H9 (cell line): ENCODE data around the gene COG3. TPM values are rescaled to one million over a fixed set of nuclear protein-coding genes. Genes with fewer than 3 reads are reported as not detected.

ENCODE experiments used
- DNase-seq: peaks from one replicate; pipeline ENCODE4 v3.0.0-alpha.2; 2017
- H2AFZ ChIP-seq: one replicate; pipeline ENCODE4 v1.6.1; 2013; ENCODE audit warnings: mild to moderate bottlenecking, low read length, control low read depth, moderate library complexity
- H2AK5ac ChIP-seq: 2 replicates; pipeline ENCODE4 v1.6.1; 2013; ENCODE audit warnings: low read length, control low read depth, mixed read lengths; ENCODE audit not compliant: insufficient read length
- H2BK120ac ChIP-seq: one replicate; pipeline ENCODE4 v1.6.1; 2013; ENCODE audit warnings: low read depth, mild to moderate bottlenecking, low read length, control low read depth, inconsistent platforms; ENCODE audit not compliant: poor library complexity, severe bottlenecking
- H2BK12ac ChIP-seq: 2 replicates; pipeline ENCODE4 v1.6.1; 2013; ENCODE audit warnings: low read length, control low read depth, mixed read lengths, low read depth; ENCODE audit not compliant: insufficient read length
- H2BK15ac ChIP-seq: 2 replicates; pipeline ENCODE4 v1.6.1; 2013; ENCODE audit warnings: low read depth, low read length, control low read depth
- H2BK20ac ChIP-seq: one replicate; pipeline ENCODE4 v1.6.1; 2013; ENCODE audit warnings: low read depth, mild to moderate bottlenecking, low read length, control low read depth, inconsistent platforms; ENCODE audit not compliant: poor library complexity, severe bottlenecking
- H2BK5ac ChIP-seq: 2 replicates; pipeline ENCODE4 v1.6.1; 2013; ENCODE audit warnings: low read length, control low read depth, mixed read lengths; ENCODE audit not compliant: insufficient read length
- H3K14ac ChIP-seq: 2 replicates; pipeline ENCODE4 v1.6.1; 2013; ENCODE audit warnings: low read length, control low read depth; ENCODE audit not compliant: insufficient read depth
- H3K18ac ChIP-seq: 2 replicates; pipeline ENCODE4 v1.6.1; 2013; ENCODE audit warnings: low read depth, mild to moderate bottlenecking, mixed read lengths, low read length, control low read depth; ENCODE audit not compliant: insufficient read length
- H3K23ac ChIP-seq: 2 replicates; pipeline ENCODE4 v1.6.1; 2013; ENCODE audit warnings: low read length, control low read depth, mixed read lengths, low read depth; ENCODE audit not compliant: insufficient read length
- H3K23me2 ChIP-seq: 2 replicates; pipeline ENCODE4 v1.6.1; 2013; ENCODE audit warnings: low read depth, mild to moderate bottlenecking, mixed read lengths, low read length, control low read depth; ENCODE audit not compliant: insufficient read length, poor library complexity, severe bottlenecking
- H3K27ac ChIP-seq: 2 replicates; pipeline ENCODE4 v1.5.1; 2013; ENCODE audit warnings: low read length, control low read depth, mixed read lengths, low read depth; ENCODE audit not compliant: insufficient read length
- H3K27me3 ChIP-seq: 2 replicates; pipeline ENCODE4 v1.6.1; 2013; ENCODE audit warnings: low read length, control low read depth, inconsistent platforms; ENCODE audit not compliant: insufficient read depth
- H3K4ac ChIP-seq: 2 replicates; pipeline ENCODE4 v1.6.1; 2013; ENCODE audit warnings: low read depth, mild to moderate bottlenecking, control low read depth, inconsistent platforms, low read length, moderate library complexity
- H3K4me1 ChIP-seq: 2 replicates; pipeline ENCODE4 v1.6.1; 2013; ENCODE audit warnings: low read length, control low read depth, inconsistent platforms; ENCODE audit not compliant: insufficient read depth
- H3K4me2 ChIP-seq: 2 replicates; pipeline ENCODE4 v1.6.1; 2013; ENCODE audit warnings: low read length, control low read depth, mixed read lengths; ENCODE audit not compliant: insufficient read length, insufficient read depth
- H3K56ac ChIP-seq: 2 replicates; pipeline ENCODE4 v1.6.1; 2013; ENCODE audit warnings: low read depth, mild to moderate bottlenecking, mixed read lengths, low read length, control low read depth; ENCODE audit not compliant: insufficient read length
- H3K79me1 ChIP-seq: 2 replicates; pipeline ENCODE4 v1.6.1; 2013; ENCODE audit warnings: low read depth, mild to moderate bottlenecking, moderate library complexity, low read length, control low read depth, inconsistent platforms; ENCODE audit not compliant: insufficient read depth, poor library complexity, severe bottlenecking
- H3K79me2 ChIP-seq: 2 replicates; pipeline ENCODE4 v1.6.1; 2013; ENCODE audit warnings: low read length, control low read depth, inconsistent platforms; ENCODE audit not compliant: insufficient read depth
- H3K9ac ChIP-seq: 2 replicates; pipeline ENCODE4 v1.6.1; 2013; ENCODE audit warnings: low read length, control low read depth, mixed read lengths; ENCODE audit not compliant: insufficient read length; ENCODE audit errors: extremely low read depth
- H3K9me3 ChIP-seq: one replicate; pipeline ENCODE4 v1.6.1; 2013; ENCODE audit warnings: low read depth, low read length, inconsistent platforms; ENCODE audit not compliant: control insufficient read depth
- H3T11ph ChIP-seq: one replicate; pipeline ENCODE4 v1.6.1; 2013; ENCODE audit warnings: mild to moderate bottlenecking, low read length, control low read depth, inconsistent platforms
- H4K20me1 ChIP-seq: one replicate; pipeline ENCODE4 v1.6.1; 2013; ENCODE audit not compliant: control insufficient read depth, insufficient read length, insufficient read depth
- H4K5ac ChIP-seq: 2 replicates; pipeline ENCODE4 v1.6.1; 2013; ENCODE audit warnings: low read depth, mild to moderate bottlenecking, mixed read lengths, low read length, control low read depth; ENCODE audit not compliant: insufficient read length
- H4K8ac ChIP-seq: replicated peaks from 2 replicates; pipeline ENCODE4 v1.6.1; 2013; ENCODE audit warnings: low read length, control low read depth, mixed read lengths, low read depth; ENCODE audit not compliant: insufficient read length
- H4K91ac ChIP-seq: 2 replicates; pipeline ENCODE4 v1.6.1; 2013; ENCODE audit warnings: low read depth, mild to moderate bottlenecking, moderate library complexity, mixed read lengths, low read length, control low read depth; ENCODE audit not compliant: insufficient read length
- H3K27ac Mint-ChIP-seq, 3 experiments: 2 replicates in 2 of 3; 3 replicates in 1 of 3; pipeline ENCODE4 v1.8.0; 2020 to 2021; ENCODE audit warnings: mixed read lengths in 3 of 3, mild to moderate bottlenecking in 1 of 3, moderate library complexity in 1 of 3
- H3K27me3 Mint-ChIP-seq: 2 replicates; pipeline ENCODE4 v1.8.0; 2021; ENCODE audit warnings: low read depth, mild to moderate bottlenecking, moderate library complexity, mixed read lengths
- H3K36me3 Mint-ChIP-seq, 3 experiments: 2 replicates in 2 of 3; 3 replicates in 1 of 3; pipeline ENCODE4 v1.8.0; 2020 to 2021; ENCODE audit warnings: low read depth in 3 of 3, mixed read lengths in 3 of 3; ENCODE audit not compliant: insufficient read depth in 1 of 3
- H3K4me1 Mint-ChIP-seq, 2 experiments: 2 replicates each; pipeline ENCODE4 v1.8.0; 2020; ENCODE audit warnings: mixed read lengths in 2 of 2
- H3K4me3 Mint-ChIP-seq, 2 experiments: 2 replicates in 1 of 2; 3 replicates in 1 of 2; pipeline ENCODE4 v1.8.0; 2020 to 2021; ENCODE audit warnings: mild to moderate bottlenecking in 2 of 2, mixed read lengths in 2 of 2, moderate library complexity in 1 of 2
- H3K9me3 Mint-ChIP-seq, 2 experiments: 2 replicates in 1 of 2; 3 replicates in 1 of 2; pipeline ENCODE4 v1.8.0; 2020; ENCODE audit warnings: mild to moderate bottlenecking in 2 of 2, mixed read lengths in 2 of 2, moderate library complexity in 1 of 2
- WGBS: extraction: QIAGEN DNeasy Blood & Tissue Kit; methylation state at CpG from one replicate; pipeline ENCODE4 v1.1.7; 2013; ENCODE audit warnings: missing lambda C conversion rate, low lambda C conversion rate, mixed read lengths; ENCODE audit not compliant: insufficient read length; ENCODE audit errors: extremely low coverage; 5-methylcytosine and 5-hydroxymethylcytosine counted together
- total RNA-seq: library from RNA; stranded (reverse); gene quantifications from 2 replicates; pipeline ENCODE4 v1.2.1, GENCODE V29; 2021
- TF ChIP-seq, protein P1 (sequence below): fragments of 200-600 bp; sonication (generic); conservative IDR thresholded peaks from 3 replicates; pipeline ENCODE4 v1.8.0; 2021; ENCODE audit warnings: antibody characterized with exemption, mild to moderate bottlenecking

The COG3 gene
- total RNA-seq, 1 experiment from 2014 or later = 16.5 TPM

DNA sequence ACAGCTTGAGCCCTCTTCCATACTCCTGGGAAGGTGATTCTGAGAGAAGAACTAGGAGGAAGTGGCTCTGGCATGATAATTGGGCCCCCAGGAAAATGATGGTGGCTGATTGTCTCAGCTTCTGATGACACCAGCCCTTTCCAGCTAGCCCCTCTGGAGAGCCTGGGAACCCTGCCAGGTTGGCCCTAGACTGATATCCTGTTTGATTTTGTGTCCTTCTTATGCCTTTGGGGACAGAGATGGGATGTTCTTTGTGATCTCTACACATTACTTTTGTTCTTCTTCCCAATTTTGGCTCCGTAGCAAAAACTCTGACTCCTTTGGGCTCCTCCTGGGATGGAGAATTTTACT is 111.1 kb downstream of the COG3 start:
- Histone ChIP-seq H2AFZ (no peak overlapping the region), H3K23me2 (no peaks in the 10 kb centered on the region), H3T11ph (no peak overlapping the region), H2BK15ac (no peak overlapping the region), H3K18ac (no peak overlapping the region), H3K4me2 (no peak overlapping the region), H3K23ac (no peak overlapping the region), H3K27me3 (no peaks in the 10 kb centered on the region; the same call in 1 of the 2 replicates), H3K79me2 (no peaks in the 10 kb centered on the region), H2BK5ac (no peak overlapping the region), H3K79me1 (no peaks in the 10 kb centered on the region), H4K91ac (no peak overlapping the region), H3K4ac (no peak overlapping the region), H3K4me1 (no peaks in the 10 kb centered on the region; the same call in 1 of the 2 replicates), H4K8ac (no peak overlapping the region), H2BK20ac (no peak overlapping the region), H2AK5ac (no peak overlapping the region), H3K9me3 (no peaks in the 10 kb centered on the region), H4K20me1 (no peaks in the 10 kb centered on the region), H3K27ac (no peak overlapping the region), H4K5ac (no peak overlapping the region), H3K14ac (no peak overlapping the region), H3K56ac (no peak overlapping the region), H3K9ac (no peak overlapping the region), H2BK120ac (no peak overlapping the region), H2BK12ac (no peak overlapping the region)
- WGBS = no CpG with 5 or more reads among the region's 1 CpG
- Mint-ChIP-seq H3K9me3 (no peaks in the 10 kb centered on the region), H3K4me3 (no peak overlapping the region), H3K36me3 (no peaks in the 10 kb centered on the region), H3K27me3 (peaks cover 38% of the 10 kb centered on the region), H3K27ac (no peak overlapping the region; a peak in 1 of 7 replicates), H3K4me1 (peaks cover 6 to 7% of the 10 kb centered on the region in 2 experiments)
- DNase-seq = no peak
- TF ChIP-seq, protein P1, sequence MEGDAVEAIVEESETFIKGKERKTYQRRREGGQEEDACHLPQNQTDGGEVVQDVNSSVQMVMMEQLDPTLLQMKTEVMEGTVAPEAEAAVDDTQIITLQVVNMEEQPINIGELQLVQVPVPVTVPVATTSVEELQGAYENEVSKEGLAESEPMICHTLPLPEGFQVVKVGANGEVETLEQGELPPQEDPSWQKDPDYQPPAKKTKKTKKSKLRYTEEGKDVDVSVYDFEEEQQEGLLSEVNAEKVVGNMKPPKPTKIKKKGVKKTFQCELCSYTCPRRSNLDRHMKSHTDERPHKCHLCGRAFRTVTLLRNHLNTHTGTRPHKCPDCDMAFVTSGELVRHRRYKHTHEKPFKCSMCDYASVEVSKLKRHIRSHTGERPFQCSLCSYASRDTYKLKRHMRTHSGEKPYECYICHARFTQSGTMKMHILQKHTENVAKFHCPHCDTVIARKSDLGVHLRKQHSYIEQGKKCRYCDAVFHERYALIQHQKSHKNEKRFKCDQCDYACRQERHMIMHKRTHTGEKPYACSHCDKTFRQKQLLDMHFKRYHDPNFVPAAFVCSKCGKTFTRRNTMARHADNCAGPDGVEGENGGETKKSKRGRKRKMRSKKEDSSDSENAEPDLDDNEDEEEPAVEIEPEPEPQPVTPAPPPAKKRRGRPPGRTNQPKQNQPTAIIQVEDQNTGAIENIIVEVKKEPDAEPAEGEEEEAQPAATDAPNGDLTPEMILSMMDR = no peak
